H9 (cell line): ENCODE results near the gene GMPR. TPM values are rescaled to one million over a fixed set of nuclear protein-coding genes. Genes with fewer than 3 reads are reported as not detected.

Source experiments
- DNase-seq: peaks from one replicate; pipeline ENCODE4 v3.0.0-alpha.2; 2017
- H2AFZ ChIP-seq: one replicate; pipeline ENCODE4 v1.6.1; 2013; ENCODE audit warnings: mild to moderate bottlenecking, low read length, control low read depth, moderate library complexity
- H2AK5ac ChIP-seq: 2 replicates; pipeline ENCODE4 v1.6.1; 2013; ENCODE audit warnings: low read length, control low read depth, mixed read lengths; ENCODE audit not compliant: insufficient read length
- H2BK120ac ChIP-seq: one replicate; pipeline ENCODE4 v1.6.1; 2013; ENCODE audit warnings: low read depth, mild to moderate bottlenecking, low read length, control low read depth, inconsistent platforms; ENCODE audit not compliant: poor library complexity, severe bottlenecking
- H2BK12ac ChIP-seq: 2 replicates; pipeline ENCODE4 v1.6.1; 2013; ENCODE audit warnings: low read length, control low read depth, mixed read lengths, low read depth; ENCODE audit not compliant: insufficient read length
- H2BK15ac ChIP-seq: 2 replicates; pipeline ENCODE4 v1.6.1; 2013; ENCODE audit warnings: low read depth, low read length, control low read depth
- H2BK20ac ChIP-seq: one replicate; pipeline ENCODE4 v1.6.1; 2013; ENCODE audit warnings: low read depth, mild to moderate bottlenecking, low read length, control low read depth, inconsistent platforms; ENCODE audit not compliant: poor library complexity, severe bottlenecking
- H2BK5ac ChIP-seq: 2 replicates; pipeline ENCODE4 v1.6.1; 2013; ENCODE audit warnings: low read length, control low read depth, mixed read lengths; ENCODE audit not compliant: insufficient read length
- H3K14ac ChIP-seq: 2 replicates; pipeline ENCODE4 v1.6.1; 2013; ENCODE audit warnings: low read length, control low read depth; ENCODE audit not compliant: insufficient read depth
- H3K18ac ChIP-seq: 2 replicates; pipeline ENCODE4 v1.6.1; 2013; ENCODE audit warnings: low read depth, mild to moderate bottlenecking, mixed read lengths, low read length, control low read depth; ENCODE audit not compliant: insufficient read length
- H3K23ac ChIP-seq: 2 replicates; pipeline ENCODE4 v1.6.1; 2013; ENCODE audit warnings: low read length, control low read depth, mixed read lengths, low read depth; ENCODE audit not compliant: insufficient read length
- H3K23me2 ChIP-seq: 2 replicates; pipeline ENCODE4 v1.6.1; 2013; ENCODE audit warnings: low read depth, mild to moderate bottlenecking, mixed read lengths, low read length, control low read depth; ENCODE audit not compliant: insufficient read length, poor library complexity, severe bottlenecking
- H3K27ac ChIP-seq: 2 replicates; pipeline ENCODE4 v1.5.1; 2013; ENCODE audit warnings: low read length, control low read depth, mixed read lengths, low read depth; ENCODE audit not compliant: insufficient read length
- H3K27me3 ChIP-seq: 2 replicates; pipeline ENCODE4 v1.6.1; 2013; ENCODE audit warnings: low read length, control low read depth, inconsistent platforms; ENCODE audit not compliant: insufficient read depth
- H3K4ac ChIP-seq: 2 replicates; pipeline ENCODE4 v1.6.1; 2013; ENCODE audit warnings: low read depth, mild to moderate bottlenecking, control low read depth, inconsistent platforms, low read length, moderate library complexity
- H3K4me1 ChIP-seq: 2 replicates; pipeline ENCODE4 v1.6.1; 2013; ENCODE audit warnings: low read length, control low read depth, inconsistent platforms; ENCODE audit not compliant: insufficient read depth
- H3K4me2 ChIP-seq: 2 replicates; pipeline ENCODE4 v1.6.1; 2013; ENCODE audit warnings: low read length, control low read depth, mixed read lengths; ENCODE audit not compliant: insufficient read length, insufficient read depth
- H3K56ac ChIP-seq: 2 replicates; pipeline ENCODE4 v1.6.1; 2013; ENCODE audit warnings: low read depth, mild to moderate bottlenecking, mixed read lengths, low read length, control low read depth; ENCODE audit not compliant: insufficient read length
- H3K79me1 ChIP-seq: 2 replicates; pipeline ENCODE4 v1.6.1; 2013; ENCODE audit warnings: low read depth, mild to moderate bottlenecking, moderate library complexity, low read length, control low read depth, inconsistent platforms; ENCODE audit not compliant: insufficient read depth, poor library complexity, severe bottlenecking
- H3K79me2 ChIP-seq: 2 replicates; pipeline ENCODE4 v1.6.1; 2013; ENCODE audit warnings: low read length, control low read depth, inconsistent platforms; ENCODE audit not compliant: insufficient read depth
- H3K9ac ChIP-seq: 2 replicates; pipeline ENCODE4 v1.6.1; 2013; ENCODE audit warnings: low read length, control low read depth, mixed read lengths; ENCODE audit not compliant: insufficient read length; ENCODE audit errors: extremely low read depth
- H3K9me3 ChIP-seq: one replicate; pipeline ENCODE4 v1.6.1; 2013; ENCODE audit warnings: low read depth, low read length, inconsistent platforms; ENCODE audit not compliant: control insufficient read depth
- H3T11ph ChIP-seq: one replicate; pipeline ENCODE4 v1.6.1; 2013; ENCODE audit warnings: mild to moderate bottlenecking, low read length, control low read depth, inconsistent platforms
- H4K20me1 ChIP-seq: one replicate; pipeline ENCODE4 v1.6.1; 2013; ENCODE audit not compliant: control insufficient read depth, insufficient read length, insufficient read depth
- H4K5ac ChIP-seq: 2 replicates; pipeline ENCODE4 v1.6.1; 2013; ENCODE audit warnings: low read depth, mild to moderate bottlenecking, mixed read lengths, low read length, control low read depth; ENCODE audit not compliant: insufficient read length
- H4K8ac ChIP-seq: replicated peaks from 2 replicates; pipeline ENCODE4 v1.6.1; 2013; ENCODE audit warnings: low read length, control low read depth, mixed read lengths, low read depth; ENCODE audit not compliant: insufficient read length
- H4K91ac ChIP-seq: 2 replicates; pipeline ENCODE4 v1.6.1; 2013; ENCODE audit warnings: low read depth, mild to moderate bottlenecking, moderate library complexity, mixed read lengths, low read length, control low read depth; ENCODE audit not compliant: insufficient read length
- H3K27ac Mint-ChIP-seq, 3 experiments: 2 replicates in 2 of 3; 3 replicates in 1 of 3; pipeline ENCODE4 v1.8.0; 2020 to 2021; ENCODE audit warnings: mixed read lengths in 3 of 3, mild to moderate bottlenecking in 1 of 3, moderate library complexity in 1 of 3
- H3K27me3 Mint-ChIP-seq: 2 replicates; pipeline ENCODE4 v1.8.0; 2021; ENCODE audit warnings: low read depth, mild to moderate bottlenecking, moderate library complexity, mixed read lengths
- H3K36me3 Mint-ChIP-seq, 3 experiments: 2 replicates in 2 of 3; 3 replicates in 1 of 3; pipeline ENCODE4 v1.8.0; 2020 to 2021; ENCODE audit warnings: low read depth in 3 of 3, mixed read lengths in 3 of 3; ENCODE audit not compliant: insufficient read depth in 1 of 3
- H3K4me1 Mint-ChIP-seq, 2 experiments: 2 replicates each; pipeline ENCODE4 v1.8.0; 2020; ENCODE audit warnings: mixed read lengths in 2 of 2
- H3K4me3 Mint-ChIP-seq, 2 experiments: 2 replicates in 1 of 2; 3 replicates in 1 of 2; pipeline ENCODE4 v1.8.0; 2020 to 2021; ENCODE audit warnings: mild to moderate bottlenecking in 2 of 2, mixed read lengths in 2 of 2, moderate library complexity in 1 of 2
- H3K9me3 Mint-ChIP-seq, 2 experiments: 2 replicates in 1 of 2; 3 replicates in 1 of 2; pipeline ENCODE4 v1.8.0; 2020; ENCODE audit warnings: mild to moderate bottlenecking in 2 of 2, mixed read lengths in 2 of 2, moderate library complexity in 1 of 2
- WGBS: extraction: QIAGEN DNeasy Blood & Tissue Kit; methylation state at CpG from one replicate; pipeline ENCODE4 v1.1.7; 2013; ENCODE audit warnings: missing lambda C conversion rate, low lambda C conversion rate, mixed read lengths; ENCODE audit not compliant: insufficient read length; ENCODE audit errors: extremely low coverage; 5-methylcytosine and 5-hydroxymethylcytosine counted together
- total RNA-seq: library from RNA; stranded (reverse); gene quantifications from 2 replicates; pipeline ENCODE4 v1.2.1, GENCODE V29; 2021
- TF ChIP-seq, protein P1 (sequence below): fragments of 200-600 bp; sonication (generic); conservative IDR thresholded peaks from 3 replicates; pipeline ENCODE4 v1.8.0; 2021; ENCODE audit warnings: antibody characterized with exemption, mild to moderate bottlenecking

The GMPR gene
- total RNA-seq, 1 experiment from 2014 or later: 0.70 TPM

- no CpG with 5 or more reads among the region's 50 CpGs for WGBS
- H4K8ac ChIP-seq: no peak overlapping the region
- no peak overlapping the region for H3K4ac ChIP-seq
Measured at GRCh38 chr6:16198061-16198705, 40.2 kb upstream of the GMPR start.

More at GRCh38 chr6:16198061-16198705, 40.2 kb upstream of the GMPR start:
- Histone ChIP-seq H4K91ac (no peak overlapping the region), H3K56ac (no peak overlapping the region), H3K79me1 (no peaks in the 10 kb centered on the region), H3K23me2 (no peaks in the 10 kb centered on the region), H2BK5ac (no peak overlapping the region), H3K27me3 (no peaks in the 10 kb centered on the region), H2AK5ac (no peak overlapping the region), H2BK15ac (no peak overlapping the region), H3K4me1 (no peaks in the 10 kb centered on the region), H3K27ac (no peak overlapping the region), H3K18ac (no peak overlapping the region), H3K79me2 (no peaks in the 10 kb centered on the region), H2BK120ac (no peak overlapping the region), H4K5ac (no peak overlapping the region), H3K9me3 (no peaks in the 10 kb centered on the region), H3K23ac (no peak overlapping the region), H2BK12ac (no peak overlapping the region), H3K9ac (no peak overlapping the region), H4K20me1 (no peaks in the 10 kb centered on the region), H3K4me2 (no peak overlapping the region), H2BK20ac (no peak overlapping the region), H2AFZ (no peak overlapping the region), H3T11ph (no peak overlapping the region), H3K14ac (no peak overlapping the region)
- H3K36me3 Mint-ChIP-seq: no peaks in the 10 kb centered on the region
- DNase-seq: no peak
- peaks cover 10 to 13% of the 10 kb centered on the region in 2 experiments for H3K4me1 Mint-ChIP-seq
- H3K4me3 Mint-ChIP-seq: no peak overlapping the region
- TF ChIP-seq, protein P1, sequence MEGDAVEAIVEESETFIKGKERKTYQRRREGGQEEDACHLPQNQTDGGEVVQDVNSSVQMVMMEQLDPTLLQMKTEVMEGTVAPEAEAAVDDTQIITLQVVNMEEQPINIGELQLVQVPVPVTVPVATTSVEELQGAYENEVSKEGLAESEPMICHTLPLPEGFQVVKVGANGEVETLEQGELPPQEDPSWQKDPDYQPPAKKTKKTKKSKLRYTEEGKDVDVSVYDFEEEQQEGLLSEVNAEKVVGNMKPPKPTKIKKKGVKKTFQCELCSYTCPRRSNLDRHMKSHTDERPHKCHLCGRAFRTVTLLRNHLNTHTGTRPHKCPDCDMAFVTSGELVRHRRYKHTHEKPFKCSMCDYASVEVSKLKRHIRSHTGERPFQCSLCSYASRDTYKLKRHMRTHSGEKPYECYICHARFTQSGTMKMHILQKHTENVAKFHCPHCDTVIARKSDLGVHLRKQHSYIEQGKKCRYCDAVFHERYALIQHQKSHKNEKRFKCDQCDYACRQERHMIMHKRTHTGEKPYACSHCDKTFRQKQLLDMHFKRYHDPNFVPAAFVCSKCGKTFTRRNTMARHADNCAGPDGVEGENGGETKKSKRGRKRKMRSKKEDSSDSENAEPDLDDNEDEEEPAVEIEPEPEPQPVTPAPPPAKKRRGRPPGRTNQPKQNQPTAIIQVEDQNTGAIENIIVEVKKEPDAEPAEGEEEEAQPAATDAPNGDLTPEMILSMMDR: no peak
- H3K27ac Mint-ChIP-seq: no peak overlapping the region
- 0 out of 2 replicates have a peak, but pooled peaks cover 2% of the 10 kb centered on the region for H3K27me3 Mint-ChIP-seq
- no peaks in the 10 kb centered on the region; a peak in 1 of 5 replicates for H3K9me3 Mint-ChIP-seq
